WTC11 (cell line): ENCODE measurements around the gene ZNF747. TPM values are rescaled to one million over a fixed set of nuclear protein-coding genes. Genes with fewer than 3 reads are reported as not detected.

Experiments used
- ATAC-seq: fragments of 200-7000 bp; cut with Tn5 transposase; 2 replicates; pipeline ENCODE4 v1.10.0; 2021; ENCODE audit warnings: mild to moderate bottlenecking, moderate library complexity
- CTCF ChIA-PET: fragments of 300-600 bp; sonication (Branson Sonifier 250); formaldehyde crosslinking; loops from one replicate; lab custom pipeline; 2021; ENCODE audit warnings: antibody characterized with exemption; lab: Charles Lee
- POLR2A ChIA-PET: fragments of 350-600 bp; sonication (Branson Sonifier 250); formaldehyde crosslinking; loops from one replicate; lab custom pipeline; 2021; ENCODE audit warnings: antibody characterized with exemption; lab: Charles Lee
- DNase-seq: peaks from one replicate; pipeline ENCODE4 v3.0.0; 2021; ENCODE audit warnings: low spot score
- H3K27ac Mint-ChIP-seq: 2 replicates; pipeline ENCODE4 v1.8.0; 2021; ENCODE audit warnings: mixed read lengths
- H3K27me3 Mint-ChIP-seq: 2 replicates; pipeline ENCODE4 v1.8.0; 2021; ENCODE audit warnings: low read depth, mild to moderate bottlenecking, moderate library complexity, mixed read lengths
- H3K36me3 Mint-ChIP-seq: 2 replicates; pipeline ENCODE4 v1.8.0; 2021; ENCODE audit warnings: mixed read lengths
- H3K4me1 Mint-ChIP-seq: 2 replicates; pipeline ENCODE4 v1.8.0; 2022; ENCODE audit warnings: mixed read lengths
- H3K4me3 Mint-ChIP-seq: 2 replicates; pipeline ENCODE4 v1.8.0; 2021; ENCODE audit warnings: mild to moderate bottlenecking, moderate library complexity, mixed read lengths
- H3K9me3 Mint-ChIP-seq: 2 replicates; pipeline ENCODE4 v1.8.0; 2021; ENCODE audit warnings: mixed read lengths
- ATF1 ChIP-seq: sonication (generic); formaldehyde crosslinking; IDR thresholded peaks from 2 replicates; pipeline ENCODE4 v1.8.1; 2023; ENCODE audit warnings: mild to moderate bottlenecking, moderate library complexity, missing genetic modification reagents
- CDX4 ChIP-seq: fragments of 250-450 bp; sonication (Bioruptor Pico); IDR thresholded peaks from 2 replicates; pipeline ENCODE4 v1.9.0; 2021; ENCODE audit warnings: moderate library complexity, mild to moderate bottlenecking, inconsistent platforms, borderline replicate concordance
- CREM ChIP-seq: sonication (generic); formaldehyde crosslinking; IDR thresholded peaks from 2 replicates; pipeline ENCODE4 v1.8.1; 2022; ENCODE audit warnings: mild to moderate bottlenecking, missing genetic modification reagents, moderate library complexity
- EMX1 ChIP-seq: fragments of 250-450 bp; sonication (Bioruptor Pico); IDR thresholded peaks from 2 replicates; pipeline ENCODE4 v1.8.0; 2021; ENCODE audit warnings: mild to moderate bottlenecking
- ETV6 ChIP-seq: sonication (generic); formaldehyde crosslinking; IDR thresholded peaks from 2 replicates; pipeline ENCODE4 v1.8.1; 2022; ENCODE audit warnings: mild to moderate bottlenecking, missing genetic modification reagents
- FOXK1 ChIP-seq: sonication (generic); formaldehyde crosslinking; IDR thresholded peaks from 2 replicates; pipeline ENCODE4 v1.8.0; 2022; ENCODE audit warnings: mild to moderate bottlenecking, moderate library complexity, missing genetic modification reagents
- FOXP4 ChIP-seq: sonication (generic); formaldehyde crosslinking; IDR thresholded peaks from 2 replicates; pipeline ENCODE4 v1.8.0; 2022; ENCODE audit warnings: mild to moderate bottlenecking, missing genetic modification reagents
- IRF2 ChIP-seq: sonication (generic); formaldehyde crosslinking; IDR thresholded peaks from 2 replicates; pipeline ENCODE4 v1.8.0; 2022; ENCODE audit warnings: low read depth, missing genetic modification reagents, borderline replicate concordance
- KAT7 ChIP-seq: sonication (generic); formaldehyde crosslinking; IDR thresholded peaks from 2 replicates; pipeline ENCODE4 v1.8.1; 2023; ENCODE audit warnings: missing genetic modification reagents, mild to moderate bottlenecking, borderline replicate concordance
- SMAD3 ChIP-seq: sonication (generic); formaldehyde crosslinking; IDR thresholded peaks from 2 replicates; pipeline ENCODE4 v1.8.0; 2022; ENCODE audit warnings: missing genetic modification reagents, mild to moderate bottlenecking, borderline replicate concordance
- SMAD4 ChIP-seq: sonication (generic); formaldehyde crosslinking; IDR thresholded peaks from 2 replicates; pipeline ENCODE4 v1.8.0; 2022; ENCODE audit warnings: mild to moderate bottlenecking, missing genetic modification reagents
- SOX15 ChIP-seq: fragments of 250-450 bp; sonication (Bioruptor Pico); IDR thresholded peaks from 2 replicates; pipeline ENCODE4 v1.9.0; 2021; ENCODE audit warnings: mild to moderate bottlenecking
- SP1 ChIP-seq: sonication (generic); formaldehyde crosslinking; conservative IDR thresholded peaks from 2 replicates; pipeline ENCODE4 v1.8.1; 2022; ENCODE audit warnings: missing genetic modification reagents
- STAT6 ChIP-seq: sonication (generic); formaldehyde crosslinking; conservative IDR thresholded peaks from 2 replicates; pipeline ENCODE4 v1.8.1; 2023; ENCODE audit warnings: mild to moderate bottlenecking, low read depth, missing genetic modification reagents, moderate library complexity
- TCF7 ChIP-seq: sonication (generic); formaldehyde crosslinking; IDR thresholded peaks from 2 replicates; pipeline ENCODE4 v1.8.0; 2022; ENCODE audit warnings: mild to moderate bottlenecking, low read depth, missing genetic modification reagents, moderate library complexity
- TEAD1 ChIP-seq: sonication (generic); formaldehyde crosslinking; IDR thresholded peaks from 2 replicates; pipeline ENCODE4 v1.8.0; 2022; ENCODE audit warnings: mild to moderate bottlenecking, missing genetic modification reagents
- ZNF219 ChIP-seq: sonication (generic); formaldehyde crosslinking; IDR thresholded peaks from 2 replicates; pipeline ENCODE4 v1.8.0; 2023; ENCODE audit warnings: missing genetic modification reagents, mild to moderate bottlenecking, borderline replicate concordance
- ZNF396 ChIP-seq: fragments of 250-450 bp; sonication (Bioruptor Pico); IDR thresholded peaks from 2 replicates; pipeline ENCODE4 v1.8.0; 2021; ENCODE audit warnings: mild to moderate bottlenecking, moderate library complexity, borderline replicate concordance
- ZNF512 ChIP-seq: sonication (generic); formaldehyde crosslinking; IDR thresholded peaks from 2 replicates; pipeline ENCODE4 v1.8.1; 2022; ENCODE audit warnings: missing genetic modification reagents, borderline replicate concordance
- ZNF532 ChIP-seq: fragments of 250-450 bp; sonication (Bioruptor Pico); IDR thresholded peaks from 2 replicates; pipeline ENCODE4 v1.9.0; 2021; ENCODE audit warnings: mild to moderate bottlenecking, borderline replicate concordance
- ZNF671 ChIP-seq: fragments of 250-450 bp; sonication (Bioruptor Pico); IDR thresholded peaks from 2 replicates; pipeline ENCODE4 v1.8.0; 2021; ENCODE audit warnings: mild to moderate bottlenecking
- total RNA-seq: library from RNA; stranded (reverse); gene quantifications from 3 replicates; pipeline ENCODE4 v1.2.3, GENCODE V29; 2021

Gene ZNF747
- total RNA-seq, 1 experiment from 2014 or later, result 11.3 TPM

GRCh38 chr16:30491744-30492308, 42.8 kb downstream of the ZNF747 start:
- Mint-ChIP-seq H3K36me3 (no peaks in the 10 kb centered on the region), H3K27me3 (peaks cover 9% of the 10 kb centered on the region; the same call in 1 of the 2 replicates), H3K4me3 (no peak overlapping the region), H3K27ac (no peak overlapping the region), H3K4me1 (peaks cover 14% of the 10 kb centered on the region), H3K9me3 (no peaks in the 10 kb centered on the region)
- ATAC-seq (no peak), DNase-seq (no peak)
- ChIA-PET POLR2A (interaction anchor here (0.6 kb wide), 1 partner anchor 22 kb away, joined by 3 read pairs; no protein-coding TSS in a partner anchor), CTCF (interaction anchor here (1.0 to 1.9 kb wide), 3 partner anchors 9 to 124 kb away, joined by 3 to 5 read pairs (median 4); partner anchors contain the start of gene ZNF747)
- TF ChIP-seq ZNF671 (no peak), EMX1 (CRISPR knock-in tag) (no peak), ZNF396 (CRISPR knock-in tag) (no peak), ZNF532 (no peak), CREM (CRISPR knock-in tag) (no peak), SOX15 (CRISPR knock-in tag) (no peak), FOXK1 (CRISPR knock-in tag) (no peak), SMAD3 (CRISPR knock-in tag) (no peak), SMAD4 (no peak), ZNF219 (CRISPR knock-in tag) (no peak), CDX4 (CRISPR knock-in tag) (no peak), ATF1 (CRISPR knock-in tag) (no peak), IRF2 (CRISPR knock-in tag) (no peak), KAT7 (CRISPR knock-in tag) (no peak), ETV6 (CRISPR knock-in tag) (no peak), TCF7 (CRISPR knock-in tag) (no peak)

- POLR2A ChIA-PET, result interaction anchor here (0.5 to 0.6 kb wide), 2 partner anchors 23 to 101 kb away, joined by 3 to 4 read pairs; no protein-coding TSS in a partner anchor
- H3K27me3 Mint-ChIP-seq, result peaks cover 9% of the 10 kb centered on the region; the same call in 1 of the 2 replicates
- TF ChIP-seq FOXP4 (CRISPR knock-in tag), result no peak
- no peak for TF ChIP-seq TEAD1 (CRISPR knock-in tag)
- no peak for TF ChIP-seq ZNF512
- TF ChIP-seq SP1 (CRISPR knock-in tag), result no peak
- no peak for TF ChIP-seq STAT6 (CRISPR knock-in tag)
Observed at GRCh38 chr16:30491229-30491628, 43.4 kb downstream of the ZNF747 start.

More at GRCh38 chr16:30491229-30491628, 43.4 kb downstream of the ZNF747 start:
- no peaks in the 10 kb centered on the region for H3K36me3 Mint-ChIP-seq
- no peak overlapping the region for H3K27ac Mint-ChIP-seq
- H3K4me1 Mint-ChIP-seq, result peaks cover 14% of the 10 kb centered on the region
- no peaks in the 10 kb centered on the region for H3K9me3 Mint-ChIP-seq
- CTCF ChIA-PET, result interaction anchor here (1.0 to 1.9 kb wide), 3 partner anchors 8 to 124 kb away, joined by 3 to 5 read pairs (median 4); partner anchors contain the start of gene ZNF747
- no peak for DNase-seq
- H3K4me3 Mint-ChIP-seq, result no peak overlapping the region
- no peak for ATAC-seq
